ENCODE results near the gene TTLL9.

Gene TTLL9

DNA sequence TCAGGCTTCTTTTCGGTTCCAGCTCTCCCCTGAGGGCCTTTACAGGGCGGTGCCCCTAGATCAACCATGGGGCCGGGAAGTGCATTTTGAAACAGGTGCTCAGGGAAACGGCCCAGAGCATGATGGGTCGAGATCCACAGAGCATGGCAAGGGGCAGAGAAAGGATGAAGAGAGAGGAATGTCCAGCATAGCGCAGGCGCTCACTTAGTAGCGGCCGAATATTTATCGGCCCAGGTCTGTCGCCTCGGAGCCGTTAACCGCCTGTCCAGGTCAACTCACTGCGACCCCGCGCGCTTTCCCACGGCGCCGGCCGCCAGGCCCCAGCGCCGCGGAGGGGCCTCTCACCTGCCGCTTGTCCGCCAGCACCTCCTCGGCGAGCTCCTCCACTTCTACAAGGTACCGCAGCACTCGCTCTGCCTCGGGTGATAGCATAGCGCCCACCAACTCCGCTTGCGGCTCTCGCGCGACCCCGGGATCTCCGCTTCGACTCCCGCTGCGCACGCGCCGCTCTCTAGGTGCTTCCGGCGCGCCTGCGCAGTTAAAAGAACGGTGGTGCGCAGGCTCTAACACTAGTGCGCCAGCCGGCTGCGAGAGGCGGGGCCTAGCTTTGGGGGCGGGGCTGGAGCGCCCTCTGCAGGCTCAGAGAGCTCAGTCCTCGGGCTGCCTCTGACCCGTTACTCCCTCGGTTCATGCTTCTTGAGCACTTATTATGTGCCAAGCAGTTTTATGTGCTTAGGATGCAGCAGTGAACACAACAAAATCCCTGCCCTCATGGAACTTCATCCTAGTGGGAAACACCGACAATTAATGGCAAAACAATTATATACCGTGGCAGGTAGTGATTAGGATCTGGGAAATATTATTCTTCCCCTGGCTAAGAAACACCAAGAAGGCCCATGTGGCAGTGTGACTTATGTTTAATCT, 81.4 kb downstream of the TTLL9 start, which contains the start of gene PDRG1:
Gene PDRG1 (minus strand): TSS at position 517 of the 924 bp plus-strand sequence. CDS start 85 bp downstream, at position 432.
- DNase-seq = peak; percentile 97

DNA sequence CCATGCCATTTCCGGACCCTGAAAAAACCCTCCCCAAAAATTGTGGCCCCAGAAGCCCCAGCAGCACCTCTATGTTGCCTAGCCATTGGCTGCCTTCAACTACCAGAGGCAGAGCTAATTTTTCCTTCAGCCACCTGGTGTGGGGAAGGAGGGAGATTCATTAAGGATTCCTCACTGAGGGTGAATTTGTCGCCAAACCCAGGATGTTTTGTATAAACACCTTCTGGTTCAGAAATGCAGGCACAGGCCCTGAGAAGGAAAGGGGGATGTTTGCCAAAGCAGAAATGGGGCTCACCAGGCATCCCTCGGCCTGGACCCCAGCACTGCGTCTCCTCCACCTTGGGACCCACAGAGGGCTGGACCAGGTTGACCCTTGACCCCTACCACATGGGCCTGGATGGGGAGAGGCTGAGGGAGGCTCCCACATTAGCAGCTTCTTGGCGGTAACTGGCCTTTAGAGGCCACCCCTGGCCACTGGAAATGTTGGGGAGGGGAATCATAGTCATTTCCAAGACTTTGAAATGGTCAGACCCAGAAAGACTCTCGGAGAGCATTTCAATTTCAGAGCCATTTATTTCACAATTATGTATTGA, 83.2 kb downstream of the TTLL9 start:
- DNase-seq = no peak

DNA sequence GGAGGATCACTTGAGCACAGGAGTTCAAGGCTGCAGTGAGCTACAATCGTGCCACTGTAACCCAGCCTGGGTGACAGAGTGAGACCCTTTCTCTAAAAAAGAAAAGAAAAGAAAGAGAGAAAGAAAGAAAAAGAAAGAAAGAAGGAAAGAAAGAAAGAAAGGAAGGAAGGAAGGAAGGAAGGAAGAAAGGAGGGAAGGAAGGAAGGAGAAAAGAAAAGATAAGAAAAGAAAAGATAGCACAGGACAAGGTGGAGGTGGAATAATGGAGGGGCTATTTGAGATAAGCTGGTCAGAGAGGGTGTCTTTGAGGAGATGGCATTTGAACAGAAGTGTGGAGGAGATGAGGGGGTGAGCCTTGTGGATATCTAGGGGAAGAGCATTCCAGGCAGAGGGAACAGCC, 84.1 kb downstream of the TTLL9 start:
- no peak for DNase-seq

DNA sequence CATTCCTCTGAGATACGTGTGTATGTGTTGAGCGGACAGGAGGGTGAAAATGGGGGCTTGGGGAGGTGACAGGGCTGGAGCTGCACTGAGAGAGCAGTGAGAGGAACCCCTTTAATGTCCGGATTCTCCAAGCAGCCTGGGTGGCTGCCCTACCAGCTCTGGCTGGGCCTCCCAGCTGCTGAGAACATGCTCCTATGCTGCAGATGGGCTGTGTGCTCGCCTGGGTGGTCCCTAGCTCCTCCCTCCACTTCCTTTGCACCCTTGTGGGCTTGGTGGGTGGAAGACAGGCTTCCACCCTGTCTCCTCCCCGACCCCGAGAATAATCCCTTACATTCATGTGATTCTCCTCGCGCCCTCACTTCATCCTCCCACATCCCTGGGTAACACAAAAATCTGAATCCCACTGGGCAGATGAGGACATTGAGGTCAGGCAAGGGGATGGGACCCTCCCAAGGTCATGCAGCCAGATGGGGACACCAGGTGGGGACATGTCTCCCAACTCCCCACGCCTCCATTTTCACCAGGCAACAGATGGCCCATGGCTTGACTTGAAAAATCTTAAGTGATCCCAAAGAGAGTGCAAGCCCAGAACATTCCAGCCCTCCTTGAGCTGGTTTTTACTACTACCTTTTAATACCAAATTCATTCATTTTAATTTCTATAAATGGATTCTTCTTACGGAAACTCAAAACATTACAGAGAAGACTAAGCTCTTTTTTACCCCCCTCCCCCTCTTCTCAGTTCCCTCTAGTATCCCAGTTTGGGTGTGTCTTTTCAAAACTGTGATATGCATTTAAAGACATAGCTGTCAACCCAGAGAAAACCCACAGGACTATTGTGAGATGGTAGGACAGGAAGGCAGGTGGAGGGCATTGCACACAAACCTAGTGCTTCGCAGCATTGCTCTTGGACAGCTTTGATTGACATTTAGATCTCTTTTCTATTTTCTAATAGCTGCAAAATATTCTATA, 86.4 kb downstream of the TTLL9 start:
- DNase-seq = no peak

DNA sequence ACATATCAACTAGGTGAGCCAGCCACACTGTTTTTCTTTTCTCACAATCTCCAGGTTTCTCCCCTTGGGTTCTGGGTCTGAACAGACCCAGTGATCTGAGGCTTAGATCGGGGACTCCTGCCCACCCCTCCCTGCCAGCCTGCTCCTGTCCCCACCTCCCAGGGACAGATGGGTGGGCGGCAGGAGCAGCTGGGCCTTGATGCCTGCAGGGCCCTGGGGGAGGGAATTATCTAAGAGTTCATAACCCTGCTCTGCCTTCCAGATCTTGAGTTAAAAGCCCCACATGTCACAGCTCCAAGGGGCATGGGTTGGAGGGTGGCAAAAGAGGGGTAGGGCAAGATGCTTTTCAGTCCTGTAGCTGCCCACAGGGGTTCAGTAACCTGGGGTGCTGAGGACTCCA, 92.3 kb downstream of the TTLL9 start:
- DNase-seq = no peak

DNA sequence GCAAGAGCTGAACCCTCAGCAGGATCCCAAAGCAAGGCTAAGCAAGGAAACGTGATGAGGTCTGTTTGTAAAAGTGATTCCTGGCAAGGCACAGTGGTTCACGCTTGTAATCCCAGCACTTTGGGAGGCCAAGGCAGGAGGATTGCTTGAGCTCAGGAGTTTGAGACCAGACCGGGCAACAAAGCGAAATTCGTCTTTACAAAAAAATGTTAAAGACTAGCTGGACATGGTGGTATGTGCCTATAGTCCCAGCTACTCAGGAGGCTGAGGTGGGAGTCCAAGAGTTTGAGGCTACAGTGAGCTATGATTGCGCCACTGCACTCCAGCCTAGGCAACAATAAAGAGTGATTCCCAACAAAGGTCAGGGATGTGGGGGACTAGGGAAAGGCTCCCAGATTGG, 93.5 kb downstream of the TTLL9 start:
- DNase-seq = no peak

DNA sequence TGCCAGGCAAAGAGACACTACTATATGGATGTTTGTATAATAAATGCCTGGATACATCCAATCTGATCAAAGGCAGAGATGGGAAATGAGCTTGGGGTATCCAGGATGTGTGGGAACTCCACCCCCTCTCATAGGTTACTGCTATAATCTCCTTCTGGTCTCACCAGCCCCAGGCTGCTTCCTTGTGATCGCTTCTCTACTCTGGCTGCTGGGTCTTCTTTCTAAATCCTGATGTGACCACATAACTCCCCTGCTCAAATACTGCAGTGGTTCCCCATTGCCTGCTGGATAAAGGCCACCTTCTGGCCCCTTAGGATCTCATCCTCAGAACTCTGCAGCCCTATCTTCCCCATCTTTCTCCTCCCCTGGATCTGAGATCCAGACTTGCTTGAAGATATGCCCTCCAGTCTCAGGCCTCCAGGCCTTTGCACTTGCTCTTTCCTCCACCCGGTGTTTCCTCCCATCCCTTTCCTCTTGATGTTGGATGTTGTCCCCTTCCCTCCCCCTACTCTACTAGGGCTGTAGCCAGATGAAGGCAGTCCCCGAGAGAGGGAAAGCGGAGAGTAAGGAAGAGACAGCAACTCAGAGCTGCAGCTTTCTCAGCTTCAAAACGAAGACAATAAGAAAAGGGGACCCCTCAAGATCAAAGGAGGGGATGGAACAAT, 96.7 kb downstream of the TTLL9 start:
- no peak for DNase-seq

DNA sequence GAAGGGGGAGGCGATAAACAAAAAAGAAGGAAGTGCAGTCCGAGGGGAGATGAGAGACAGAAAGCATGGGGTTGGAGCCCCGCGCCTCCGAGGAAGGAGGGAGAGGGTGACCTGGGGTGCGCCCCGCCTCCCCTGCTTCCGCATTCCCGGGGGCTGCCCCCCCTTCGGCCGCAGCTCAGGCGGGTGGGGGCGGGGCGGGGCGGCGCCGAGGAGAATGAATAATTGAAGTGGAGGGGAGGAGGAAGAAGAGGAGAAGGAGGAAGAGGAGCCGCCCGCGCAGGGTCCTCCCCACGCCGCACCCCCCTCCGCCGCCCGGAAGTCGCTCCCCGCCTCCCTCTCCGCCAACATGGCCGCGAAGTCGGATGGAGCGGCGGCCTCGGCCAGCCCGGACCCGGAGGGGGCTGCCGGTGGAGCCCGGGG, 97.4 kb downstream of the TTLL9 start, which contains the start of gene XKR7:
Gene XKR7 (plus strand): TSS at position 322 of the 420 bp plus-strand sequence. CDS start 25 bp downstream, at position 347.
- no peak for DNase-seq

DNA sequence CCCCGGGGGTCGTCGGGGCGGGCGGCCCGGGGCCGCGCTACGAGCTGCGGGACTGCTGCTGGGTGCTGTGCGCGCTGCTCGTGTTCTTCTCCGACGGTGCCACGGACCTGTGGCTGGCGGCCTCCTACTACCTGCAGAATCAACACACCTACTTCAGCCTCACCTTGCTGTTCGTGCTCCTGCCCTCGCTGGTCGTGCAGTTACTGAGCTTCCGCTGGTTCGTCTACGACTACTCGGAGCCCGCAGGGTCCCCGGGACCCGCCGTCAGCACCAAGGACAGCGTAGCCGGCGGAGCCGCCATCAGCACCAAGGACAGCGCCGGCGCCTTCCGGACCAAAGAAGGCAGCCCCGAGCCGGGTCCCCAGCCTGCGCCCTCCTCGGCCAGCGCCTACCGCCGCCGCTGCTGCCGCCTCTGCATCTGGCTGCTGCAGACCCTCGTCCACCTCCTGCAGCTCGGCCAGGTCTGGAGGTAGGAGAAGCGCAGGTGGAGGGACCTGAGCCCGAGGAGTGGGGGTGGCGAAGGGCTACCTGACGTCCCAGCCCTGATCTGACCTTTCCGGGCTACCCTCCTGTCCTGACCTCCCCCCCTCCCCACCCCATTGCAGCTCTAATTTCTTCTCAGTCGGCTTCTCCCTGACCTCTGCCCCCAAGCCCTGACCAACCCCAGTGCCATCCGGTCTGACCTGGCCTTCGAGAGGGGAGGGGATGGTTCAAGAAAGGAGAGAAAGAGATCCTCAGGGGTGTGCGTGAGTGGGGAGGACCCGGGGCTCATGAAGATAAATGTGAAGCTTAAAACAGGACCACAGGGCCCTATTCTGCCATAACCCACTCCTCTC, 98.1 kb downstream of the TTLL9 start:
- DNase-seq = peak; percentile 70

DNA sequence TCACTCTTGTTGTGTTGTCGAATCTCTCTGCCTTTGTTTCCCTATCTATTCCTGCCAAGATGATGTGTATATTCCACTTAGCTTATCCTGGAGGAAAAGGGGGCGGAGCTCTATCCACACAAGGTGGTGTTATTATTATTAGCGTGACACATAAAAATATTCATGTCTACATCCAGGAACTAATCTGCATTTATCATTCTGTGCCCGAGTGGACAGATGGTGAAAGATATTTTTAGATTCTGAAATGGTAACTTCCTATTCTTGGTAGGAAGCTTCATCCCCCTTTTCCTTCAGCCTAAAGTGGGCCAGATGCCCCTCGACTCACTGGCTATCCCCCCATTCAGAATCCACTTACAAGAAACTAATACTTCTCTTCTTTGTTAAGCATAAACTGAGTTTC, 99.6 kb downstream of the TTLL9 start:
- DNase-seq = no peak

DNA sequence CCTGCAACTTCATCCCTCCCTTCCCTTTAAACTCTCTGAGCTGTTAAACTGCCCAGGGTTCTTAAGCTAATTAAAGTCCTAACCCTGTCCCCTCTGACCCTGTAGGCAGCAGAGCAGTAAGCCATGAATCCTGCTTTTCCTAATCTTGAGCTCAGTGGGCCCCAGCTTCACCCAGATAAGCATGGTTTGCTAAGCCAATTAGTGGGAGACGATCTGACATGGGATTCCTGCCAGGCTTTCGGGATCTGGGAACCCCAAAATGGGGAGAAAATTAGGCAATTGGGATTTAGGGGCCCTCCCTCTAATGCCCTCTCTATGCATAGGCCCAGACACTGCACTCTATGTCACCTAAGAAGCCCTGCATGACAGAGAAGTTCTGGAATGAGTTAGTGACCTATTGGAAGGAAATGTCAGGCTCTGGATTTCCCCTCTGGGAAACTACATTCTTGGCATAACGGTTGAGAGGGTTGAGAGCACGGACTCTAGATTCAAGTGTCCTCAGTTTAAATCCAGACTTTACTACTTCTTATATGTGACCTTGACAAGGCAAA, 102.1 kb downstream of the TTLL9 start:
- no peak for DNase-seq

DNA sequence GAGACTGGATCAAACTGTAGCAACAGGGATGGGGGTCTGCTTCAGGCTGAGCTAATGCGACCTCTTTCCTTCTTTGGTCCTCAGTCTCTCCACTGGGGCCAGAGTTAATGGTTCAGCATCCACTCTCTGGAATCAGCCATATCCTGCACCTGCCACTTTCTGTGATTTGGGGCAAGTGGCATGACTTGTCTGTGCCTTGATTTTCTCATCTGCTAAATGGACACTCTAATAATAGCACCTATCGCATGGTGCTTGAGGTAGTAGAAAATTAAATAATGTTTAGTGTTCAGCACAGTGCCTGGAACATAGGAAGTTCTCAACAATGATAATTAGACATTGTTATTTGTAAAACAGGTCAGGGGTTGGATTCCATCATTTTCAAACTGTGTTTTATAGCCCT, 103.9 kb downstream of the TTLL9 start:
- no peak for DNase-seq

DNA sequence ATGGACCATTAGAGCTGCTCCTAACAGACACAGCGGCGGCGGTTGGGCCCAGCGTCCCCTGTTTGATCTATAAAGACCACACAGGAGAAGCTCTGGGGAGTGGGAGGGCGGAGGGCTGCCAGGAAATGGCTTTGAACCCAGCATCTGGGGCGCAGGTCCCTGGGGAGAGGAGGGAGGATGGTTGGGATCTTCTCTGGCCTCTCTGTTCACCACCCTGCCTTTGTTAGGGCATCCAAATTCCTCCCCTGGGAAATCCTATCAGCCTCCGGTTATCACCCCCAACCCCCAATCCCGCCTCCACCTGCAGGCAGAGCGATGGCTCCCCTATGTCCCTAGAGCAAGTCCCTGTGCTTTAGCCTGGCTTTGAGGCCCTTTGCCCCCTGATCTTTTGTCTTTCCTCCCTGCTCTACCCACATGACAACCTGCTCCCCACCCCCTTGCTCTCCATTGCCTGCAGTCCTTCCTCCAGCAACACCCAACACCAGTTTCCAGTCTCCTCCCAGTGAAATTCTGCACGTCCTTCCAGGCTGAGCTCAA, 104.6 kb downstream of the TTLL9 start:
- DNase-seq = no peak

DNA sequence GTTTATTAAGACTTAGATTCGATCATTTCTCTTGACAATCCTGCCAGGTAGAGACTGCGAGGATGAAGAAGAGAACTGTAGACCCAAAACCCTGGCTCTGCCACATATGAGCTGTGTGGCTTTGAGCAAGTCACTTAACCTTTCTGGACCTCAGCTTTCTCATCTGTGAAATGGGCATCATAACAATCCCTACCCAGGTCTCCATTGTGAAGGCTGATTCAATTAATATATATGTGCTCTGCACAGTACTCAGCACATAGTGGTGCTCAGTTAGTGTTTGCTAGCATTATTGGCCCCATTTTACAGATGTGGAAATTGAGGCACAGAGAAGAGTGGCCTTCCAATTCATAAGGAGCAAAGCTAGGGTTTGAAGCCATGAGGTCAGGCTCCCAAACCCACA, 105.4 kb downstream of the TTLL9 start:
- DNase-seq = no peak

DNA sequence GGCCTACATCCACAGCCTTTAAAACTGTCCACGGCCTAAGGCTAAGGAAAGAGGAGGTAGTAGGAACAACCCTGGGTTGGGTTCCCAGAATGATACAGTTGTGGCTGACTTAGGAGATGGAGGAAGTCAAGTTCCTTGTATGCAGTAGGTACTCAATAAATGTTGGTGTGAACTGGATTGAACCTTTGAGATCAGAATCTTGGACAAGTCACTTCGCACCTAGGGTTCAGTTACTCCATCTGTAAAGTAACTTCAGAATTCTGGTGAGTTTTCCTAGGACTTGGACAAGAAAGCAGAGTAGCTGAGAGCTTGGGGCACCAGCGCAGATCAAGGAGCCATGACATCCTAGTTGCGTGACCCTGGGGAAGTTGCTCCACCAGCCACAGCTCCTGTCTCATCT, 106.6 kb downstream of the TTLL9 start:
- no peak for DNase-seq

DNA sequence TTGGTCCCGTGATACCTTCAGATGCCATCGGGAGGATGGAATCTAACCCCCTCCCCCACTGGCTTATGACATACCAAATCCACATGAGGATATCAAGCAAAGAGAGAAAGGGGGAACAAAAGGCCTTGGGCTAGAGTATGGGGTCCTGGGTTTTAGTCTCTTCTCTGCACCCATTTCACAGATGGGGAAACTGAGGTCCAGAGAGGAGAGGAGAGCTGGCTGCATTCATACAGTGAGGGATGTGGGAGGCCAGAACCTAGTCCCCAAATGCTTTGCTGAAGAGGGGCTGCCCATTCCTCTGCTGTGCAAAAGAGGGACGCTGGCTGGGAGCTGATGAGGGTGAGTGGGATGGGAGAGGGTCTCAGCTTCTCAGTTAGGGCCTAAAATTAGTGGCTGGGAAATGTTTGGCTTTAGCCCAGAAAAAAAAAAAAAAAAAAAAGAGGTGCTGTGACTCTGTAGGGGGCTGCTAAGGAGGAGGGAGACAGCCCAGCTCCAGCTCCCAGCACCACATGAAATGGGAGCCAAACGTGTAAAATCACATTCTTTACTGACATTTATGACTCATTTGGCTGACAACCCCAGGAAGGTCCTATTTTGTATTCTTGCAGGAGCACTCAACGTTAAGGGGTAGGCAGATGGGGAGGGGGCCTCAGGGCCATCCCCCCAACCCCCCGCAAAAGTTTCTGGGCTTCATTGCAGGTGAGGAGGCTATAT, 109.4 kb downstream of the TTLL9 start:
- DNase-seq = no peak

DNA sequence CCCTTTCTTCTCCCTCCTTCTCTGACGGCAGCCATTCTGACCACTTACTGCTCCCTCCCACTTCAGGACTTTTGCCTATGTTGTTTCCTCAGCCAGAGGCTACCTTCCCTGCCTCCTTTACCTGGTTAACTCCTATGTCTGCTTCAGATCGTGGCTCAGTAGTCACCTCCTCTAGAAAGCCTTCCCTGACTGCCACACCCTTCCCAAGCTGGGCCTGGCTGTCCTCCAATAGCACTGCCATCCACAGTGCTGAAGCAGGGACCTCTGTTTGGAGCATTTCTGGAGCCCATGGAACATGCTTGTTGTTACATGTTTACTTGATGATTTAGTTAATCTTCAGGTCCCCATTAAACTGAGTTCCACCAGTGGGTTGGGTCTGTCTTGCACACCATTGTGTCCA, 111.3 kb downstream of the TTLL9 start:
- no peak for DNase-seq

DNA sequence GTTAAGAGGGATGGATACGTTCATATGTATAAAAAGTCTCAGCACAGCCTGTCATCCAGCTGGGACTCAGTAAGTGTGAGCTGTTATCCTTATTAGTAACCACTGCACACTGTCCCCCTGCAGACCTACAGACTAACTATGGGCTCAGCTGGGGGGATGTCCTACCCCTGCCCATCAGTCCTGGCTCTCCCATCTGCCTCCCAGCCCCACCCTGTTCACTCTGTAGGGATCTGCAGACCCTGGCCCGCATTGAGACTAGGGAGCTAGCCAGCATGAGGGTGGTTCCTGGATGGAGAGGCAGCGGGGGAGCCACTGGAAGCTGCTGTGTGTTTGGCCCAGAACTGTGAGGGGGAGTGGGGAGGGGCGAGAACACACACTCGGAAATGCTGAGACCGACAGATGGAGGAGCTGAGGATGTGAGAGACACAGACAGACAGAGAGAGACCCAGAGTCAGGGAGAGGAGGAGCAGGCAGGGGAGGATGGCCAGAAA, 114.6 kb downstream of the TTLL9 start:
- no peak for DNase-seq

DNA sequence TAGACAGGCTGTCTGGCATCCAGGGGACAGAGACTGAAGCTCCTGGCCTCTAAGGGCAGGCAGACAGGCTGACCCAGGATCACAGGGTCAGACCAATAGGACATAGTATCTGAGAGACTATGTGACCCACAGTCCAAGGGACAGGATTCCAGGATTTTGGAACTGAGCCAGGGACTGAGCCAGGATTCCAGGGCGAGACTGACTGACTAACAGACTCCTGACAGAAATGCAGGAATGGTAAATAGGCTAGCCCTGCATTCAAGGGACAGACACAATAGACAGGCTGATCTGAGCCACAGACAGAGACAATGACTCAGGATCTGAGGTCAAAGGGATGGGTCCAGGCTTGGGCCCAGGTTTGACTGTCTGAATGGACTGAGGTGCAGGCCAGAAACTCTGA, 117.3 kb downstream of the TTLL9 start:
- no peak for DNase-seq

DNA sequence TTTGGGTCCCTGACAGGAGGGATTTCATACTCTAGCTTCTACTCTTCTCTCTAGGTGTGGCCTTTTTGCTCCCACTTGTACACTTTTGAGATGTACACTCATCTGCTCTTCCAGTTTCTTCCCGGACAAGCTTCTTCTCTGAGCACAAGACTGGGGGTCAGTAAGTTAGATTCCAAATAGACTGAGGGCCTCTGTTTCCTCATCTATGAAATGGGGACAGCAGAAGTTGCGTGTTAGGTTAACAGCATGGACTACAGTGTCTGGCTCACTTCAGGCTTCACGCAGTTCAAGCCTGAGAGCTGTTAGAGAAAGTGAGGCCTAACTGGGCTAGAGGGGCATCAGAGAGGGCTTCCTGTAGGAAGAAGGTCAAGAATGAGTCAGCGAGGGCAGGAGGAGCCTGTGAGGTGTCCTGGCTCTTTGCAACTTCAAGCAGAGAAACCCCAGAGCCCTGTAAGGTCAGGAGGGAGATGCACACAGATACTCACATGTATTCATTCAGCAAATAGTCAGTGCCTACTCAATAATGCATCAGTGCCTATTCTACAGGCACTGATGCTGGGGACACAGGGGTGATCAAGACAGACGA, 118.1 kb downstream of the TTLL9 start:
- DNase-seq = no peak
